Sigmoid colon (tissue), 4 donors: ENCODE measurements around the gene SMARCA2.

Source experiments
- POLR2AphosphoS5 ChIP-seq, 4 donors: sonication (generic); formaldehyde crosslinking; IDR thresholded peaks; one replicate each; pipeline ENCODE4 v1.6.1; 2017; ENCODE audit warnings: antibody characterized with exemption in 4 of 4
- TF ChIP-seq, protein P1 (sequence below), 4 experiments: fragments of 450-650 bp in 3 of 4; fragments of 200-600 bp in 1 of 4; IDR thresholded peaks; one replicate each; pipeline ENCODE4 v1.5.1; 2016 to 2019; ENCODE audit warnings: antibody characterized with exemption in 4 of 4, mild to moderate bottlenecking in 3 of 4, moderate library complexity in 2 of 4

DNA sequence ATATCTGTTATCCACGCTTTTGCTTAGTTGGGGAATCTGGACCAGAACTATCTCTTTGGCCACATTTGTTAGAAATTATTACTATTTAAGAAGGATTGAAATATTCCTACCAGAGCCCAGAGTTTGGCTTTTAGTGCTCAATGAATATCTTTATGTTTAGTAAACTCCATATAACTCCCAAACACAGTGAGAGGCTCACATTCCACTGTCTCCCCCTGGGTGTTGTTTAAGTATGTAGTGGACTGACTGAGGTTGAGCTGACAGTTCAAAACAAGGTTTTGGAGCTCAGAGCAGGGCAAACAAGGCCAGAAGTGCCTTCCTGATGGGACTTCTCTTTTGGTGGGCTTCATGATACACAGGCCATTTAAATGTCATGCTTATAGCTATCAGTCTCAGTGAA is 216.0 kb downstream of the SMARCA2 start:
- TF ChIP-seq, protein P1, sequence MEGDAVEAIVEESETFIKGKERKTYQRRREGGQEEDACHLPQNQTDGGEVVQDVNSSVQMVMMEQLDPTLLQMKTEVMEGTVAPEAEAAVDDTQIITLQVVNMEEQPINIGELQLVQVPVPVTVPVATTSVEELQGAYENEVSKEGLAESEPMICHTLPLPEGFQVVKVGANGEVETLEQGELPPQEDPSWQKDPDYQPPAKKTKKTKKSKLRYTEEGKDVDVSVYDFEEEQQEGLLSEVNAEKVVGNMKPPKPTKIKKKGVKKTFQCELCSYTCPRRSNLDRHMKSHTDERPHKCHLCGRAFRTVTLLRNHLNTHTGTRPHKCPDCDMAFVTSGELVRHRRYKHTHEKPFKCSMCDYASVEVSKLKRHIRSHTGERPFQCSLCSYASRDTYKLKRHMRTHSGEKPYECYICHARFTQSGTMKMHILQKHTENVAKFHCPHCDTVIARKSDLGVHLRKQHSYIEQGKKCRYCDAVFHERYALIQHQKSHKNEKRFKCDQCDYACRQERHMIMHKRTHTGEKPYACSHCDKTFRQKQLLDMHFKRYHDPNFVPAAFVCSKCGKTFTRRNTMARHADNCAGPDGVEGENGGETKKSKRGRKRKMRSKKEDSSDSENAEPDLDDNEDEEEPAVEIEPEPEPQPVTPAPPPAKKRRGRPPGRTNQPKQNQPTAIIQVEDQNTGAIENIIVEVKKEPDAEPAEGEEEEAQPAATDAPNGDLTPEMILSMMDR (IDR thresholded peaks at IDR 0.05): no peak
- no peak for TF ChIP-seq POLR2AphosphoS5 (IDR thresholded peaks at IDR 0.05)
